GM19240 (cell line): ENCODE data around the gene RASA4B.
"Not testable (repeated sequence)": the region's sequence is repeated elsewhere in the genome, so short reads cannot be mapped to it uniquely, and the experiment has no call there.

Source experiments
- DNase-seq: peaks from one replicate; pipeline ENCODE4 v3.0.0; 2011; ENCODE audit warnings: low spot score; ENCODE audit not compliant: insufficient read length

Gene RASA4B

DNA sequence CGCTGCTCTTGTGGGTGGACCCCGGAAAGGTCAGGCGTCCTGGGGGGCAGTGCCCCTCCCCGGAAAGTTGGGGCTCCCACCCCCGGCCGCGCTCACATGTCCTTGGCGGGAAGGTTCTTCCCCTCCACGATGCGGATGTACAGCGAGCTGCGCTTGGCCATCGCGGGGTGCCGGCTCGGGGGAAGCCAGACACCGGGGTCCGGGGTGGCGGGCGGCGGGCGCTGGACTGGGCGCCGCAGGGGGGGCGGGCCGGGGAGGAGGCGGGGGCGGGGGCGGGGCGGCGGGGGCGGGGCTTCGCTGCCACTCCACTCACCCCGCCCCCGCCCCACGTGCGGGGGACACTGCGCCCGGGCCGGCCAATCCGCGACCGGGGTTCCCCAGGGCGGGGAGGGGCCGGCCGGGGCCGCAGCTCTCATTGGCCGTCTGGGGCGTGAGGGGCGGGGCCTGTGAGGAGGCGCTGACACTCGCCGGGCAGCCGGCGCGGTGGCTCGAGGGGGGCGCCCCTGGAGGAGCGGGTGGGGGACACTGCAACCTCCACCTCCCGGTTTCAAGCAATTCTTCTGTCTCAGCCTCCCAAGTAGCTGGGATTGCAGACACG is at the start of gene RASA4B:
Gene RASA4B, minus strand, starts transcription at position 228 of the 598 bp plus-strand sequence. Its CDS starts 67 bp downstream, at position 161.
- DNase-seq, result not testable (repeated sequence)

DNA sequence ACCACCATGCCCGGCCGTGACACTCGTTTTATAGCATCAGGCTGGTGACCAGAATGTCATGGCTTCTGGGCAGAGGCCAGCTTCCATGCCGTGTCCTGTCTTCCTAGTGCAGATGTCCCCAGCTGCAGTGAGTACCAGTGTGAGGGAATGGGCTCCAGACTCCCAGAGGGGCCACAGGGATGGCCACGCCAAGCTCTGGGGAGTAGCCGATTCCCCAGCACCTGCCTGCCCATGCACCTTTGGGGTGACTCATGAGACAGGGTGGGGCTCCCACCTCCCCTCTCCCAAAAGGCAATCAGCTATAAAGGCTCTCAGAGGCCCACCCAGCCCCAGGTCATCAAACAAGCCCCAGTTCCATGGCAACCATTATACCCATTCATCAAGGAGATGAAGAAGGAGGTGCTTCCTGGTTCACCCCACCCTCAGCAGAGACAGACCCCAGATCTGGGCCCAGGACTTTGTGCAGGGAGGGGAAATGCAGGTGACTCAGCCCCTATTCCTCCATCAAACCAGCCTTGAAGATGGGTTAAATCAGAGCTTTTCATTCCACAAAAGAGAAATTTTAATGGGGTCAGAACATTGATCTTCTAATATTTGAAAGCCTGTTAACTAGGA is 33.3 kb upstream of the RASA4B start, which contains the start of gene SPDYE2:
Gene SPDYE2, plus strand, starts transcription at position 419 of the 615 bp plus-strand sequence. CDS start 2,030 bp downstream, outside the sequence.
- DNase-seq, result not testable (repeated sequence)

DNA sequence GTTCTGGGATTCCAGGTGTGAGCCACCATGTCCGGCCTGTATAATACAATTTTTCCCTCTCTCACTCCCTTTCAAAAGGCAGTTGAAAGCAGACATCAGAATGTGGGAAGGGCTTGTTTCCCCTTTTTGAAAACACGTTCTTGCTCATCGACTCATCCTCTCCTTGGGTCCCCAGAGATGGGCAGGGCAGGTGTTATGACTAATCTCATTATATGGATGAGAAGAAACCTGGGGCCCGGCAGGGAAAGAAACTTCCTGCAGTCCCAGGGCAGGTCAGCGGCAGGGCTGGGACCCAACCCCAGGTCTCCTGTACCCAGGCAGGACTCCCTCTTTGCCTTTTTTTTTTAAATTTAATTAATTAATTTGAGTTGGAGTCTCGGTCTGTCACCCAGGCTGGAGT is 28.8 kb upstream of the RASA4B start:
- DNase-seq, result not testable (repeated sequence)

DNA sequence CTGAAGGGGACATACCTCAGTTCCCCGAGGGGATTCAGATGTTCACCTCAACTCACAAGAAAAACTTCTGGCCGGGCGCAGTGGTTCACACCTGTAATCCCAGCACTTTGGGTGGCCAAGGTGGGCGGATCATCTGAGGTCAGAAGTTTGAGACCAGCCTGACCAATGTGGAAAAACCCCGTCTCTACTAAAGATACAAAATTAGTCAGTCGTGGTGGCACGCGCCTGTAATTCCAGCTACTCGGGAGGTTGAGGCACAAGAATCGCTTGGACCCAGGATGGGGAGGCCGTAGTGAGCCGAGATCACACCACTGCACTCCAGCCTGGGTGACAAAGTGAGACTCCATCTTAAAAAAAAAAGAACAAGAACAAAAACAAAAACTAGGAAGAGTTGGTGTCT is 27.7 kb upstream of the RASA4B start:
- not testable (repeated sequence) for DNase-seq

DNA sequence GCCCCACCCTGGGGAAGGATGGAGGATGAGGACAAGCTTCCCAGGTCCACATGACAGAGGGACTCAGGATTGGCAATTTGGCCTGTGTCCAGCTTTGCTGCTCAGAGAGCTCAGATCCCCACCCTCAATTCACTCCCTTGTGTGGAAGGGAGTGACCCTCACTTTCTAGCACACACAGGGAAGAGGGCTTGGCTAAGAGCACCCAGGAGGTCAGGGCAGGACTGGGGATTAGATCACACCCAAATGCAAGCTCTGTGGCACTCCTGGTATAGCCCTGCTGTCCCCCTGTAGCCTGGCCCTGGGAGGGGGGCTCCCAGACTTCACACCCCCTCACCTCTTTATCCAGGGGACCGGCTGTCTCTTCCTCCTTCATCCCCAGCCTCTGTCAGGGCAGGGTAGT is 26.8 kb upstream of the RASA4B start:
- not testable (repeated sequence) for DNase-seq

DNA sequence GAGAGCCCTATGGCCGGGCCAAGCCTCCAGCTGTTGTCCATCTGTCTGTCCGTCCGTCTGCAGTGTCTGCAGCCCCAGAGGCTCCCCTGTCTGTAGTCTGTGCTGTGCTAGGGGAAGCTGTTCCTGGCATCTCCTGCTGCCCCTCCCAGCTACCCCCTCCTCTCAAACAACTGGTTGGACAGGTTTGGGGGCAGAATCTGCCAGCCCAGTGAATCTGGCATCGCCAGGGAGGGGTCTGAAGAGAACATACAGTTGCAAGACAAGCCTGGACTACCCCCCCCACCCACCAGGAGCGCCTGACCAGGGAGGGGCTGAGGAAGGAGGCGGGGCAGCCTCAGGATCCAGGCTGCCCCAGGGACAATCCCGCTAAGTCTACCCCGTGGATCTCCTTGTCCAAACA is 26.0 kb upstream of the RASA4B start, which contains the start of gene UPK3BL2:
Gene UPK3BL2, minus strand, starts transcription at position 101 of the 400 bp plus-strand sequence. Its CDS starts 60 bp downstream, at position 41.
- DNase-seq, result not testable (repeated sequence)

DNA sequence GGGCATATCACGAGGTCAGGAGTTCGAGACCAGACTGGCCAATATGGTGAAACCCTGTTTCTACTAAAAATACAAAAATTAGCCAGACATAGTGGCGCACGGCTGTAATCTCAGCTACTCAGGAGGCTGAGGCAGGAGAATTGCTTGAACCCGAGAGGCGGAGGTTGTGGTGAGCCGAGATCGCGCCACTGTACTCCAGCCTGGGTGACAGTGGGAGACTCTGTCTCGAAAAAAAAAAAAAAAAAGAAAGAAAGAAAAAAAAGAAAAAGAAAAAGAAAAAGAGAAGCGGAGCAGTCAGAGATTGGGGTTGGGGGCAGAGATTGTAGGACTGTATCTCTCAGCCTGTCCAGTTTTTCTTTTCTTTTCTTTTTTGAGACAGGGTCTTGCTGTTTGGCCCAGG is 25.2 kb upstream of the RASA4B start:
- DNase-seq, result not testable (repeated sequence)

DNA sequence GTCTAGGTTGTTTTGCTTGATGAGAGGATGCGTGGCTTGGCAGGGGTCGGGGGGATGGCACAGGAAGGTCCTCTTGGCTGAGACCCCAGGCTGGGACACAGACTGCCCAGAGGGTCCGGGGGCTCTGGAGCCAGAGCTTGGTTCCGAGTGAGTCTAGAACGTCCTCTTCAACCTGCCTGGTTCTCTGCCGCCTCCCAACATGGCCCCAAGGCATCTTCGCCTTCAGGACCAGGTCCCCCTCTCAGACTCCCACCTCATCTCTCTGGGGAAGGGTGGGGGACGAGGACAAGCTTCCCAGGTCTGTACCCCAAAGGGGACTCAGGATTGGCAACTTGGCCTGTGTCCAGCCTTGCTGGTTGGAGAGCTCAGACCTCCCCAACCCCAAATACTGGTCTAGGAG is 24.5 kb upstream of the RASA4B start:
- not testable (repeated sequence) for DNase-seq

DNA sequence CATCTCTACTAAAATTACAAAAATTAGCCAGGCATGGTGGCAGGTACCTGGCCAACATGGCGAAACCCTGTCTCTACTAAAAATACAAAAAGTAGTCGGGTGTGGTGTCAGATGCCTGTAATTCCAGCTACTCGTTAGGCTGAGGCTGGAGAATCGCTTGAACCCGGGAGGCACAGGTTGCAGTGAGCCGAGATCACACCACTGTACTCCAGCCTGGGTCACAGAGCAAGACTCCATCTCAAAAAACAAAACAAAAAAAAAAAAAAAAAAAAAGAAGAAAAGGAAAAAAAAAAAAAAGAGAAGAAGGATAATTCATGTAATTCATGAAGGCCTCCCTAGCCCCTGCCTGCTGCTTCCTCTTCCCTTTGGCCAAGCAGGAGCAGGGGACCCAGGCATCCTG is 23.0 kb upstream of the RASA4B start:
- DNase-seq, result not testable (repeated sequence)

DNA sequence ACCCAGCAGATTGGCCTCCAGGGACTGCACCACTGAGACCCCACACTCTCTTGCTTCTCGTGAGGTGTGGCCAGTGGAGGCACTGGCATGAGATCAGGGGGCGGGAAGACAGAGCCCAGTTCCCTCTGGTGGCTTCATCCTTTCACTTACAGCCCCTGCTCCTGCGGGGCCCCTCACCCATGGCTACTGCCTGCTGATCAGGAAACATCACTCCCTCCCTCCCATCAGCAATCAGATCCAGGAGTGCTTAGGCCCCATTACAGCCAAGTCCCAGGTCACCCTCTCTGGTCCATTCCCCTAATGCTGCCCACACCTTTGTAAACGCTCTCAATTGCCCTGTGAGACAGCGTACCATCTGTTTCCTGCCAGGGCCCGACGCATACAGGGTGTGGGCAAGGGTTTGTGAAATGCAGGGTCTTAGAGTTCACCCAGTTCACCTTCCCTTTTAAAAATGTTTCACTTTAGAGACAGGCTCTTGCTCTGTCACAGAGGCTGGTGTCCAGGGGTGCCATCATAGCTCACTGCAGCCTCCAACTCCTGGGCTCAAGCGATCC is 17.6 kb upstream of the RASA4B start:
- DNase-seq, result not testable (repeated sequence)

DNA sequence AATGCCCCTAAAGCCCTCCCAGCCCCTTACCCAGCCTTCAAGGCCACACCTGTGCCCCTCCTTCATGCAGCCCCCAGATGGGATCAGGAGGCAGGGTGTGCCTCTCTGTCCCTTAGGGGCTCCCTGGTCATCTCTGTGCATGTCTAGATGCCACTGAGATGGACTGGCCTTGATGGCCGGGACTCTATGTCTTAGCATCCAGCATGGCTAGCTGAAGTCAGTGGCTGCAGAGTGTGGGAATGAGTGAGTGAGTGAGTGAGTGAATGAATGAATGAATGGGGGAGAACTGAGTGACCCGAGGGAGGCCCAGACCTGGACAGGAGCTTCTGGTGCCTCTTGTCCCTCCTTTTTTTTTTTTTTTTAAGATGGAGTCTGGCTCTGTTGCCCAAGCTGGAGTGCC is 14.6 kb upstream of the RASA4B start:
- DNase-seq, result not testable (repeated sequence)

DNA sequence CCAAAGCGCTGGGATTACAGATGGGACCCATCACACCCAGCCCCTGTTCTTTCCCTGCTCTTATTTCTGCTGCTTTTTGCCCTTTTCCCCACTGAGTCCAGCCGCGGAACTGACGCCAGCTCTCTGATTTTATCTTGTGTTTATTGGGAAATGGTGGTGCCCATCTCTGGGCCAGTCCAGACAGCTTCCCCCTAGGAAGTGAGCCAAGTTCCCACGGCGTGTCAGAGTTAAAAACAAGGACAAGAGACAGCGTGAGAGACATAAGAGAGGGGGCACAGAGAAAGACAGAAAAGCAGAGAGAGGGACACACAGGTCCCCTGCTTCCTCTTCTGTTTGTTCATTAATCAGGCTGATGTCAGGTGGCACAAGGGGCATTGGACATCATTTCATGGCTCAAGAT is 14.0 kb upstream of the RASA4B start:
- not testable (repeated sequence) for DNase-seq

DNA sequence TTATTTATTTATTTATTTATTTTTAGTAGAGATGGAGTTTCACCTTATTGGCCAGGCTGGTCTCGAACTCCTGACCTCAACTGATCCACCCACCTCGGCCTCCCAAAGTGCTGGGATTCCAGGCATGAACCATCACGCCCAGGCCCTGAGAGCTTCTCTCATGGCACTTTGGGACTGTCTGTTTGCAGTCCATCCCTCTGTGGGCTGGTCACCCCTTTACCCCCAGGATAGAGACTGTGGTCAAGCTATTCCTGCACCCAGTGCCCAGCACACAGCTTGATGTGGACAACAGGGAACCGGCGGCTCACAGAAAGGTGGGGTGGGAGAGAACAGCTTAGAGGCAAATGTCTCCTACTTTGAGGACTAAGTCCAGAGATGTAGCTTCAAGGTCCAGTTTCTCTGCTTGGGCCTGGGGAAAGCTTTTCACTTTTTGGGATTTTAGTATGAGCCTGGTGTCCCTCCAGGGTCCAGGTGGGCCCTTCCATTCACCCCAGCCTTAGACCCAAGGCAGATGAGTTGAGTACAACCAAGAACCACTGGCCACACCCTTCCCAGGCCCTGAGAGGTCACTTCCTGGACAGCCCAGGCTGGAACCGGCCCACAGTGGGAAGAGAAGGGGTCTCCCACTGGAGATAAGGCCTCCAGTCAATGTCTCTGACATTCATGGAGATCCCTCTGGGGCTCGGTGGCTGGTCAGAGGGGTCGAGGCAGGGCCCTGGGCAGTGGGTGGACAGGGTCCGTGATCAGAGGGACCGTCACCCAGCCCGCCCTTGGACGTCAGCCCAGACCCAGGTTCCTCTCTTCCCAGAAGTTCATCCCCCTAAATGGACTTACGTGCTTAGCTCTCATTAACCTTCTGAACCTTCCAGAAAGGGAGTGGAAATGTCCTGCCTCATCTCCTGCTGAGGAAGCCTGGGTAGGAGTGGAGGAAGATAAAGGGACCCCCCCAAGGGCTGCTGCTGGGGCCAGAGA is 10.5 kb upstream of the RASA4B start:
- DNase-seq, result not testable (repeated sequence)

DNA sequence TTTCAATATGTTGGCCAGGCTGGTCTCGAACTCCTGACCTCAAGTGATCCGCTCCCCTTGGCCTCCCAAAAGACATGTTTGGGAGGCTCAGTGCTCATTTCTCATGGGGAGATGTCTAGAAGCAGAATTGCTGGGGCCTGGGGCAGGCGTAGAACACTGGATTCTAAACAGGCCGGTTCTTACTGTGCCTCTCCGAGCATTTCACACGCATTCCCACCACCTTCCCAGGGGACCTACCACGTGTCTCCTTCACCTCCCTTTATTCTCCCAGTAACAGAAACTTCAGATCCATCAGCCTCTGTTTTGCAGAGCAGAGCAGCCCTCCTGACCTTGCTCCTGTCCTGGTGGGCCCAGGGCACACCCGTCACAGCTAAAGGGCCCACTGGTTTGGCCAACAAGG is 9.6 kb upstream of the RASA4B start:
- not testable (repeated sequence) for DNase-seq

DNA sequence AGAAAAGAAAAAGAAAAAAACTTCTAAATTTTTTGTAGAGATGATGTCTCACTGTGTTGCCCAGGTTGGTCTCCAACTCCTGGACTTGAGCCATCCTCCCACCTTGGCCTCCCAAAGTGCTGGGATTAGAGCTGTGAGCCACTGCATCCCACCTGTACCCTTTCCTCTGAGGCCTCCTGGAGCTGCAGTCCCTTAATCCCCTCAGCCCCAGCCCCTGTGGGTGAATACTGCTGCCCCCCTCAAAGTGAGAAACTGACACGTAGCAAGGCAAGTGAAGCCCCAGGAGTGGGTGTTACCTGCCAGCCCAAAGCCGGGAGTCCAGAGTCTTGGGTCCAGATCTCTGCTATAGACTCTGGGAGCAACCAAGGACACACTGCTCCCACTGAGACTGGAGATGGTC is 7.2 kb upstream of the RASA4B start:
- DNase-seq, result not testable (repeated sequence)

DNA sequence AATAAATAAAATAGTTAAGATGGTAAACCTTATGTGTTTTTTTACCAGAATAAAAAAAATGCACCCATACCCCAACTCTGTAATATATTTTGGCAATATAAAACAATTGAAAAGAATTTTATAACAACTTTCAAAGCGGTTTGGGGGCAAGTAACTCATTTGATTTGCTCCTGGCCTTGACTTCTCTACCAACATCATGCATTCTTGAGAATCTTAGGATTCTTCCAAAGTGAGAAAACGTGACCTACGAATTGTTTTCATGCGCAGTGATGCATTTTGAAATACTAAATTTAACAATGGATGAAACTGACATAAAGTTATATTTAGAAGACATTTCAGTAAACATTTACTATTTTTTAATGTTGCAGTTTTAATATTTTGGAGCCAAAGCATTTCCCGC is 3.2 kb upstream of the RASA4B start:
- DNase-seq, result not testable (repeated sequence)

DNA sequence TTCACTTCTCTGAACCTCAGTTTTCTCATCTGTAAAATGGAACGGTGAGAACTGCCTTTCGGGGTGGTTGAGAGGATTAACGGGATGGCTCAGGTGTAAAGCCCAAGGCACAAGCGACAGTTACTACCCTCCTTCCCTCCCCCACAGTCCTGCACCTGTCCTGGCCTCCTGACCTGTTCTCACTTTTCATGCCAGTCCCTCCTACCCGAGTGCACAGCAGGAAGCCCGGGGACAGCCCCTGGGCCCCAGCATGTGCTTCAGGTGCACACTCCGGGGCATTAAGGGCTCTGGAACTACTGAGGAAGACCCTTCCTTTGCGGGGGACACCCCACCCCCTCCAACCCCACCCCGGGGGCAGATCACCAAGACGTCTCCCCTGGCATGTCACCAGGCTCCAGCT is 626 bp downstream of the RASA4B start:
- DNase-seq, result not testable (repeated sequence)

DNA sequence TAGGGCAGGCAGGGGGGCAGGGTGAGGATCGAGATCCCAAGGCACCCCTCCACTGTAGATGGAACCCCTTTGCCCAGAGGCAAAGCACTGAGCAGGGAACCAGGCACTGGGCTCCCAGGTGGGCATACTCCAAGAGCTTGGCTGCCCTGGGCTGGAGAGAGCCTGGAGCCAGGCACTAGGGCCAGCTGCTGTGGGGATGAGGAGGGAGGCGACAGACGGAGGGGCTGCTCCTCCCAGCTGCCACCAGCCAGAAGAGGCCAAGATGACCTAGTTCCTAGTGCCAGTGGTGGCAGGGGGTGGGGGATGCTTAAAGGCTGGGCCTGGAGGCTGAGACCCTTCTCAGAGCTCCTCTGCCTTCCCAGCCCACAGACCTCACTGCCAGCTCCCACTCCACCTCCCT is 1.7 kb downstream of the RASA4B start:
- not testable (repeated sequence) for DNase-seq

DNA sequence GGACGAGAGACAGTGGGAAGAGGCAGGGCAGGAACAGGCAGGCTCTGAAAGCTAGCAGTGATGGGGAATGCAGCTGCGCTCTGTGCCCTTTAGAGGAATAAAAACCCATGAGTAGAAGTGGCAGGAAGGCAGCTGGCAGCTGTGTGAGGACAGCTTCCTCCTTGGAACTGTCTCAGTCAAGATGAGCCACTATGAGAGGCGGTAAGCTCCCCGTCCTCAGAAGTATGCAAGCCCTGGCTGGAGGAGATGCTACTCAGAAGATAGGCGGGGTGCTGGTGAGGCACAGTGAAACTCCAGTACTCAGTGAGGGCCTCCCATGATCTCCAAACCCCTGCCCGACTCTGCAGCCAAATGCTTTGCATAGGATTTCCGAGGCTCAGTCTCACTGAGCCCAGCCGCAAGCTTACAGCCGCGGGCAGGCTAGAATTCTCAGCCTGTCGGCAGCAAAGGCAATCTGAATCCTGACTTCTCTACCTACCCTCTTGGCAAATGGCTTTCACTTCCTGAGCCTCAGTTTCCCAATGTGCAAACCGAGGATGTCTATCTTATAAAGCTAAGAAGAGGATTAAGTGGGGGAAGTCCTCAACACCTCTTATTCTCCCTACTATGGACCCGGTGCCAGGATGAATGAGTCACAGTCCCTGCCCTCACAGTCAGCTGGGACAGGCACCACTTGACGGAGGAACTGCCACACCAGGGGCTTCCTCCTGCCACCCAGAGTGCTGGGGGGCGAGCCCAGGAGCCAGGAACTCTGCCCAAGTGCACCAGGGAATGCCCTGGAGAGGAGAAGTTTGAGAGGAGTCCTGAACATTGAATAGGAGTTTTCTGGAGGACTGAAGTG is 2.5 kb downstream of the RASA4B start:
- DNase-seq, result not testable (repeated sequence)

DNA sequence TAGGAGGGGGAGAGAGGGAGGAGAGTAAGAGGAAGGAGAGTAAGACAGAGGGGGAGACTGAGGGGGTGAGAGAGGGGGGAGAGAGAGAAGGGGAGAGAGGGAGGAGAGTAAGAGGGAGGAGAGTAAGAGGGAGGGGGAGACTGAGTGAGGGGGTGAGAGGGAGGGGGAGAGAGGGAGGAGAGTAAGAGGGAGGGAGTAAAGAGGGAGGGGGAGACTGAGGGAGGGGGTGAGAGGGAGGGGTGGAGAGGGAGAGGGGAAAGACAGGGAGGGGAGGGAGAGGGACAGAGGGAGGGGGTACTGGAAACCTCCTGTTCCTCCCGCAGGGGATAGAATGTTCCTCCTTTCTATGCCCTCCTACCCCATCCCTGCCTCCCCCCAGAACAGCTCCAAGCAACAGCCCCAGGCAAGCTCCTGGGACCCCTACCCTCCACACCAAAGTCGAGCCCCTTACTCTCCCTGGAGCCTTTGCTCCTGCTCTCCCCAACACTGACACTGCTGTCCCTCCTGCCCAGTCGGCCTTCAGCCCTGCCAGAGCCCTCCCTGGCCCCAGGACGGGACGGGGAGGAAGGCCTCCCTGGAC is 4.8 kb downstream of the RASA4B start:
- DNase-seq, result peak; percentile 2
